ENCODE results near the gene TBX3. TPM values are rescaled to one million over a fixed set of nuclear protein-coding genes. Genes with fewer than 3 reads are reported as not detected.

TBX3 gene
- total RNA-seq, 4 donors from 2014 or later, result 11.1 to 13.5 (median 12.3) TPM

- H3K27me3 ChIP-seq, result peaks cover 2 to 100% of the 10 kb centered on the region in 2 donors
- 23 to 27% methylated on average over 34 of the region's 34 CpGs for WGBS, 2 donors
- no peaks in the 10 kb centered on the region for H3K36me3 ChIP-seq
- H3K4me3 ChIP-seq, result no peak overlapping the region
- no peak for TF ChIP-seq CTCF (IDR thresholded peaks at IDR 0.05)
- TF ChIP-seq POLR2A (IDR thresholded peaks at IDR 0.05), result no peak
- TF ChIP-seq EP300 (IDR thresholded peaks at IDR 0.05), result no peak
- no peak overlapping the region for H3K27ac ChIP-seq
- peaks cover 0 to 48% (median 1%) of the 10 kb centered on the region in 4 donors for H3K4me1 ChIP-seq
- DNase-seq (ENCODE audit: low spot score in 2 of 2), result no peak
- no peaks in the 10 kb centered on the region for H3K9me3 ChIP-seq
Observed at GRCh38 chr12:114696443-114697242, 12.7 kb upstream of the TBX3 start.

- H3K27me3 ChIP-seq, result peaks cover 2 to 100% of the 10 kb centered on the region in 2 donors
- DNase-seq (ENCODE audit: low spot score in 2 of 2), result no peak
- 71 to 72% methylated on average over 3 of the region's 3 CpGs for WGBS, 2 donors
Observed at GRCh38 chr12:114695305-114695592, 11.3 kb upstream of the TBX3 start.

GRCh38 chr12:114694436-114695304 is 10.7 kb upstream of the TBX3 start:
- TF ChIP-seq EP300 (IDR thresholded peaks at IDR 0.05), result no peak
- no peak for TF ChIP-seq CTCF (IDR thresholded peaks at IDR 0.05)
- TF ChIP-seq POLR2A (IDR thresholded peaks at IDR 0.05), result no peak
- 72 to 84% methylated on average over 12 of the region's 12 CpGs for WGBS, 2 donors
- DNase-seq (ENCODE audit: low spot score in 2 of 2), result no peak
- no peak overlapping the region for H3K4me3 ChIP-seq
- H3K36me3 ChIP-seq, result no peaks in the 10 kb centered on the region
- H3K9me3 ChIP-seq, result no peaks in the 10 kb centered on the region
- H3K4me1 ChIP-seq, result peaks cover 0 to 40% (median 1%) of the 10 kb centered on the region in 4 donors
- no peak overlapping the region for H3K27ac ChIP-seq
- peaks cover 2 to 98% of the 10 kb centered on the region in 2 donors for H3K27me3 ChIP-seq

More at GRCh38 chr12:114695305-114695592, 11.3 kb upstream of the TBX3 start:
- no peaks in the 10 kb centered on the region for H3K36me3 ChIP-seq
- H3K4me1 ChIP-seq, result peaks cover 0 to 46% (median 1%) of the 10 kb centered on the region in 4 donors
- no peaks in the 10 kb centered on the region for H3K9me3 ChIP-seq
- no peak overlapping the region for H3K27ac ChIP-seq
- TF ChIP-seq EP300 (IDR thresholded peaks at IDR 0.05) (no peak), CTCF (IDR thresholded peaks at IDR 0.05) (no peak), POLR2A (IDR thresholded peaks at IDR 0.05) (no peak)
- no peak overlapping the region for H3K4me3 ChIP-seq

GRCh38 chr12:114693532-114693931 is 9.6 kb upstream of the TBX3 start:
- no peak overlapping the region for H3K27ac ChIP-seq
- WGBS, 2 donors, result 50 to 55% methylated on average over 6 of the region's 6 CpGs
- H3K4me1 ChIP-seq, result peaks cover 0 to 34% (median 1%) of the 10 kb centered on the region in 4 donors
- no peak overlapping the region for H3K4me3 ChIP-seq
- no peak for DNase-seq (ENCODE audit: low spot score in 2 of 2)
- TF ChIP-seq EP300 (IDR thresholded peaks at IDR 0.05) (no peak), POLR2A (IDR thresholded peaks at IDR 0.05) (no peak), CTCF (IDR thresholded peaks at IDR 0.05) (no peak)
- H3K27me3 ChIP-seq, result peaks cover 2 to 97% of the 10 kb centered on the region in 2 donors
- no peaks in the 10 kb centered on the region for H3K36me3 ChIP-seq
- H3K9me3 ChIP-seq, result no peaks in the 10 kb centered on the region
